Hepatocyte (in vitro differentiated cells): ENCODE measurements around the gene RNU1-1. TPM values are rescaled to one million over a fixed set of nuclear protein-coding genes. Genes with fewer than 3 reads are reported as not detected.
"Not testable (repeated sequence)": the region's sequence is repeated elsewhere in the genome, so short reads cannot be mapped to it uniquely, and the experiment has no call there.

Experiments
- DNase-seq: peaks from one replicate; pipeline ENCODE4 v3.0.0-alpha.2; 2016; ENCODE audit warnings: low spot score
- H2AFZ ChIP-seq: fragments of 200-600 bp; sonication (generic); 2 replicates; pipeline ENCODE4 v1.6.0; 2016; ENCODE audit warnings: antibody characterized with exemption, mild to moderate bottlenecking
- H3K27ac ChIP-seq: fragments of 200-600 bp; sonication (generic); 2 replicates; pipeline ENCODE4 v1.5.1; 2016; ENCODE audit warnings: mild to moderate bottlenecking
- H3K27me3 ChIP-seq: fragments of 200-600 bp; sonication (generic); 2 replicates; pipeline ENCODE4 v1.6.1; 2016
- H3K36me3 ChIP-seq: fragments of 200-600 bp; sonication (generic); replicated peaks from 2 replicates; pipeline ENCODE4 v1.5.1; 2016; ENCODE audit warnings: low read depth; ENCODE audit not compliant: insufficient read depth
- H3K4me1 ChIP-seq: fragments of 200-600 bp; sonication (generic); 2 replicates; pipeline ENCODE4 v1.5.1; 2016; ENCODE audit warnings: mild to moderate bottlenecking, moderate library complexity; ENCODE audit not compliant: insufficient read depth
- H3K4me2 ChIP-seq: fragments of 200-600 bp; sonication (generic); 2 replicates; pipeline ENCODE4 v1.6.0; 2016
- H3K4me3 ChIP-seq: fragments of 200-600 bp; sonication (generic); 2 replicates; pipeline ENCODE4 v1.5.1; 2016; ENCODE audit warnings: mild to moderate bottlenecking
- H3K79me2 ChIP-seq: fragments of 200-600 bp; sonication (generic); 2 replicates; pipeline ENCODE4 v1.6.0; 2017; ENCODE audit warnings: mild to moderate bottlenecking
- H3K9me2 ChIP-seq: fragments of 200-600 bp; sonication (generic); replicated peaks from 2 replicates; pipeline ENCODE4 v1.6.0; 2017; ENCODE audit warnings: mild to moderate bottlenecking; ENCODE audit not compliant: insufficient read depth
- H3K9me3 ChIP-seq: fragments of 200-600 bp; sonication (generic); 2 replicates; pipeline ENCODE4 v1.5.1; 2016; ENCODE audit warnings: low read depth, mild to moderate bottlenecking
- H4K20me1 ChIP-seq: fragments of 200-600 bp; sonication (generic); 2 replicates; pipeline ENCODE4 v1.6.0; 2016; ENCODE audit warnings: mild to moderate bottlenecking; ENCODE audit not compliant: insufficient read depth, poor library complexity, severe bottlenecking
- EZH2 ChIP-seq: fragments of 200-600 bp; sonication (generic); IDR thresholded peaks from 2 replicates; pipeline ENCODE4 v1.6.1; 2016; ENCODE audit warnings: antibody characterized with exemption, mild to moderate bottlenecking, borderline replicate concordance
- EZH2phosphoT487 ChIP-seq: fragments of 200-600 bp; sonication (generic); IDR thresholded peaks from one replicate; pipeline ENCODE4 v1.6.1; 2018; ENCODE audit warnings: antibody characterized with exemption, mild to moderate bottlenecking, low read depth, moderate library complexity; ENCODE audit not compliant: unreplicated experiment, severe bottlenecking
- WGBS: methylation state at CpG from one replicate; pipeline ENCODE4 v1.1.6; 2016; ENCODE audit warnings: low lambda C conversion rate; ENCODE audit errors: missing lambda C conversion rate; 5-methylcytosine and 5-hydroxymethylcytosine counted together
- polyA plus RNA-seq: library from polyadenylated mRNA; unstranded; fragments of >200 nt; fragmentation: Nextera tagmentation; extraction: Ambion mirVana; gene quantifications from 2 replicates; pipeline ENCODE4 v1.2.1, GENCODE V29; 2016
- total RNA-seq: library from RNA; depleted of rRNA; stranded (reverse); fragments of >200 nt; gene quantifications from 2 replicates; pipeline ENCODE4 v1.2.3, GENCODE V29; 2014
- TF ChIP-seq, protein P1 (sequence below): fragments of 200-600 bp; sonication (generic); IDR thresholded peaks from 2 replicates; pipeline ENCODE4 v1.5.1; 2016; ENCODE audit warnings: antibody characterized with exemption, mild to moderate bottlenecking; ENCODE audit not compliant: poor library complexity

The RNU1-1 gene
- total and polyA plus RNA-seq, 2 experiments from 2014 or later, result under 0.01 TPM; not detected in 1

GRCh38 chr1:16498573-16499413 is 15.3 kb downstream of the RNU1-1 start:
- Histone ChIP-seq H3K36me3 (no peaks in the 10 kb centered on the region), H3K27ac (peak overlapping the region; percentile 97), H3K4me2 (peak overlapping the region; percentile 96), H3K79me2 (peaks cover 15% of the 10 kb centered on the region), H4K20me1 (no peaks in the 10 kb centered on the region), H3K4me1 (peaks cover 5% of the 10 kb centered on the region), H3K4me3 (peak overlapping the region; percentile 87), H3K27me3 (no peaks in the 10 kb centered on the region), H2AFZ (peak overlapping the region; percentile 100), H3K9me2 (no peaks in the 10 kb centered on the region), H3K9me3 (no peaks in the 10 kb centered on the region)
- no peak for TF ChIP-seq EZH2phosphoT487
- TF ChIP-seq, protein P1, sequence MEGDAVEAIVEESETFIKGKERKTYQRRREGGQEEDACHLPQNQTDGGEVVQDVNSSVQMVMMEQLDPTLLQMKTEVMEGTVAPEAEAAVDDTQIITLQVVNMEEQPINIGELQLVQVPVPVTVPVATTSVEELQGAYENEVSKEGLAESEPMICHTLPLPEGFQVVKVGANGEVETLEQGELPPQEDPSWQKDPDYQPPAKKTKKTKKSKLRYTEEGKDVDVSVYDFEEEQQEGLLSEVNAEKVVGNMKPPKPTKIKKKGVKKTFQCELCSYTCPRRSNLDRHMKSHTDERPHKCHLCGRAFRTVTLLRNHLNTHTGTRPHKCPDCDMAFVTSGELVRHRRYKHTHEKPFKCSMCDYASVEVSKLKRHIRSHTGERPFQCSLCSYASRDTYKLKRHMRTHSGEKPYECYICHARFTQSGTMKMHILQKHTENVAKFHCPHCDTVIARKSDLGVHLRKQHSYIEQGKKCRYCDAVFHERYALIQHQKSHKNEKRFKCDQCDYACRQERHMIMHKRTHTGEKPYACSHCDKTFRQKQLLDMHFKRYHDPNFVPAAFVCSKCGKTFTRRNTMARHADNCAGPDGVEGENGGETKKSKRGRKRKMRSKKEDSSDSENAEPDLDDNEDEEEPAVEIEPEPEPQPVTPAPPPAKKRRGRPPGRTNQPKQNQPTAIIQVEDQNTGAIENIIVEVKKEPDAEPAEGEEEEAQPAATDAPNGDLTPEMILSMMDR, result no peak
- no peak for TF ChIP-seq EZH2
- DNase-seq, result peak; percentile 97
- WGBS, result under 1% methylated on average over 54 of the region's 108 CpGs

- not testable (repeated sequence) for H3K9me3 ChIP-seq, H3K27me3 ChIP-seq, H4K20me1 ChIP-seq, H3K4me1 ChIP-seq, H3K9me2 ChIP-seq, H3K36me3 ChIP-seq, DNase-seq
- Histone ChIP-seq H3K79me2 (peaks cover 15% of the 10 kb centered on the region), H3K27ac (peak overlapping the region; percentile 97), H3K4me3 (peak overlapping the region; percentile 87), H2AFZ (peak overlapping the region; percentile 78), H3K4me2 (peak overlapping the region; percentile 96)
- WGBS, result 79% methylated on average over 3 of the region's 10 CpGs
Measured at GRCh38 chr1:16498047-16498446, 16.0 kb downstream of the RNU1-1 start.

GRCh38 chr1:16497474-16497904 is 16.6 kb downstream of the RNU1-1 start:
- WGBS, result 95% methylated on average over 5 of the region's 5 CpGs
- not testable (repeated sequence) for H3K4me3 ChIP-seq, H2AFZ ChIP-seq, H3K27ac ChIP-seq, H4K20me1 ChIP-seq, DNase-seq, H3K9me2 ChIP-seq, H3K9me3 ChIP-seq, H3K27me3 ChIP-seq, H3K36me3 ChIP-seq, H3K4me1 ChIP-seq
- Histone ChIP-seq H3K79me2 (peaks cover 16% of the 10 kb centered on the region), H3K4me2 (peak overlapping the region; percentile 96)

- not testable (repeated sequence) for H2AFZ ChIP-seq, H4K20me1 ChIP-seq, DNase-seq, H3K9me2 ChIP-seq, H3K36me3 ChIP-seq, H3K4me3 ChIP-seq, H3K4me2 ChIP-seq, H3K9me3 ChIP-seq, H3K4me1 ChIP-seq, H3K27me3 ChIP-seq, H3K27ac ChIP-seq
- H3K79me2 ChIP-seq, result peaks cover 14% of the 10 kb centered on the region
- 97% methylated on average over 9 of the region's 9 CpGs for WGBS
Measured at GRCh38 chr1:16493731-16494130, 20.4 kb downstream of the RNU1-1 start.

- not testable (repeated sequence) for H3K4me1 ChIP-seq, H3K9me3 ChIP-seq, H3K27me3 ChIP-seq, H4K20me1 ChIP-seq, H3K36me3 ChIP-seq, DNase-seq, H3K4me3 ChIP-seq, H2AFZ ChIP-seq, H3K9me2 ChIP-seq, H3K79me2 ChIP-seq, H3K27ac ChIP-seq, H3K4me2 ChIP-seq
- WGBS, result 88% methylated on average over 7 of the region's 7 CpGs
Measured at GRCh38 chr1:16492937-16493336, 21.1 kb downstream of the RNU1-1 start.
